Testis (tissue), 5 donors: ENCODE measurements around the gene HAUS7. TPM values are rescaled to one million over a fixed set of nuclear protein-coding genes. Genes with fewer than 3 reads are reported as not detected.

Source experiments
- DNase-seq: peaks from one replicate; pipeline ENCODE4 v3.0.0-alpha.2; 2019
- H3K27ac ChIP-seq, 2 donors: fragments of 200-600 bp; sonication (generic); one replicate each; pipeline ENCODE4 v1.5.1; 2019
- H3K27me3 ChIP-seq: fragments of 200-600 bp; sonication (generic); one replicate; pipeline ENCODE4 v1.5.1; 2019
- H3K36me3 ChIP-seq: fragments of 200-600 bp; sonication (generic); one replicate; pipeline ENCODE4 v1.5.1; 2017; ENCODE audit warnings: low read depth; ENCODE audit errors: missing control alignments
- H3K4me1 ChIP-seq: fragments of 200-600 bp; sonication (generic); one replicate; pipeline ENCODE4 v1.5.1; 2019
- H3K4me3 ChIP-seq, 2 donors: fragments of 200-600 bp; sonication (generic); one replicate each; pipeline ENCODE4 v1.5.1; 2017 to 2019
- H3K9me3 ChIP-seq: fragments of 200-600 bp; sonication (generic); one replicate; pipeline ENCODE4 v1.5.1; 2017
- POLR2A ChIP-seq: fragments of 450-650 bp; IDR thresholded peaks from one replicate; pipeline ENCODE4 v1.6.1; 2017; ENCODE audit warnings: antibody characterized with exemption, mild to moderate bottlenecking, moderate library complexity
- WGBS, 2 donors: methylation state at CpG; one replicate each; pipeline ENCODE4 v1.1.5; 2018; 5-methylcytosine and 5-hydroxymethylcytosine counted together
- intact Hi-C: fragments of 100-400 bp; cut with DNase I; formaldehyde crosslinking; loops from one replicate; pipeline ENCODE4 v1.15.1; 2023; ENCODE audit warnings: low total_unique reads
- long read RNA-seq, 2 donors: transcript quantifications; one replicate each; lab custom pipeline, GENCODE V29; 2026
- polyA plus RNA-seq: library from polyadenylated mRNA; stranded (reverse); fragments of 350-450 nt; fragmentation: Illumina TruSeq; extraction: RNeasy Lipid Tissue Mini Kit (QIAGEN cat#74804); gene quantifications from one replicate; pipeline ENCODE4 v1.2.3, GENCODE V29; 2014; ENCODE audit warnings: low read depth, low replicate concordance; ENCODE audit not compliant: insufficient read depth
- total RNA-seq, 2 donors: library from RNA; depleted of rRNA; stranded (reverse); fragments of >200 nt; gene quantifications; one replicate each; pipeline ENCODE4 v1.2.3, GENCODE V29; 2016
- TF ChIP-seq, protein P1 (sequence below), 3 experiments: fragments of 450-650 bp in 2 of 3; fragments of 200-600 bp in 1 of 3; sonication (generic) in 1 of 3; IDR thresholded peaks; one replicate each; pipeline ENCODE4 v1.5.1; 2016 to 2019; ENCODE audit warnings: antibody characterized with exemption in 3 of 3, mild to moderate bottlenecking in 2 of 3, moderate library complexity in 1 of 3

HAUS7 gene
- 10 to 100 TPM; 34.0 to 35.2 TPM for total RNA-seq
- 18.0 TPM for polyA plus RNA-seq
- long read RNA-seq, donor 1, partial matches to known transcripts = 205 of 291 reads
- long read RNA-seq, donor 1, other reads (novel, unspliced or antisense) = 82 of 291 reads
- long read RNA-seq, donor 2, partial matches to known transcripts = 201 of 242 reads
- long read RNA-seq, donor 2, other reads (novel, unspliced or antisense) = 37 of 242 reads

- H3K36me3 ChIP-seq = no peaks in the 10 kb centered on the region
These were observed at the start of gene HAUS7 for GRCh38 chrX:153470411-153471363. Gene HAUS7, minus strand, starts transcription at chrX:153470576. Its CDS starts 19 bp downstream, at chrX:153470557.

DNA sequence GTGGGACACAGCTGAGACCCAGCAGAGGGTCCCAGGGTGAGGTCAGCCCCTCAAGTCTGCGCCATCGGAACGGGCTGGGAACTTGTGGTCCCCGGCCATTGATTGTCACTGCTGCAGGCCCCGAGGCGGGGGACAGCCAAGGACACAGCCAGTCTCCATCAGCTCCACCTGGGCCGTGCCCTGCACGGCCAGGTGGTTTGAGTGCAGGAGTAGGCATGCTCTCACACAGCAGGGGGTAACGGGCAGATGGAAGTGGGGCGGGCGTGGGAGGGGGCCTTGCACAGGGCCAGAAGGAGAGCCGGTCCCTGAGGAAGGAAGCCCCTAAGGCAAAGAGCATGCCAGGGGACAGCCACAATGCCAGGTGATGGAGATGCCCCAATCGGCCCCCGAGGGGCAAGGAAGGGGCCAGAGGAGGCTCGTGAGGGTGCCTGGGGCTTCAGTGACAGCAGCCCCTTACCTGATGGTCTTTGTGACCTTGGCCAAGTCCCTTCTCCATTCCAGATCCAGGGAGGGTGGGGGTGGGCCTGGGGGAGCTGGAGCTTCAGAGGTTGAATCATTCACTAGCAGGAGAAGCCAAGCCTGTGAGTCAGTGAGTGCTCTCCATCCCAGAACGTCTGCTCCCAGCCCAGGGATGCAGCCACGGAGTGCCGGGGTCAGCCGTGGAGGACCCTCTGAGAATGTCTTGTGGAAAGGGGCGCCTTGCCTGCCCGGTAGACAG lies 49.4 kb upstream of the HAUS7 start:
- Histone ChIP-seq H3K9me3 (no peaks in the 10 kb centered on the region), H3K4me3 (no peak overlapping the region), H3K4me1 (no peaks in the 10 kb centered on the region), H3K27ac (no peak overlapping the region), H3K36me3 (no peaks in the 10 kb centered on the region), H3K27me3 (no peaks in the 10 kb centered on the region)
- TF ChIP-seq POLR2A = no peak
- TF ChIP-seq, protein P1, sequence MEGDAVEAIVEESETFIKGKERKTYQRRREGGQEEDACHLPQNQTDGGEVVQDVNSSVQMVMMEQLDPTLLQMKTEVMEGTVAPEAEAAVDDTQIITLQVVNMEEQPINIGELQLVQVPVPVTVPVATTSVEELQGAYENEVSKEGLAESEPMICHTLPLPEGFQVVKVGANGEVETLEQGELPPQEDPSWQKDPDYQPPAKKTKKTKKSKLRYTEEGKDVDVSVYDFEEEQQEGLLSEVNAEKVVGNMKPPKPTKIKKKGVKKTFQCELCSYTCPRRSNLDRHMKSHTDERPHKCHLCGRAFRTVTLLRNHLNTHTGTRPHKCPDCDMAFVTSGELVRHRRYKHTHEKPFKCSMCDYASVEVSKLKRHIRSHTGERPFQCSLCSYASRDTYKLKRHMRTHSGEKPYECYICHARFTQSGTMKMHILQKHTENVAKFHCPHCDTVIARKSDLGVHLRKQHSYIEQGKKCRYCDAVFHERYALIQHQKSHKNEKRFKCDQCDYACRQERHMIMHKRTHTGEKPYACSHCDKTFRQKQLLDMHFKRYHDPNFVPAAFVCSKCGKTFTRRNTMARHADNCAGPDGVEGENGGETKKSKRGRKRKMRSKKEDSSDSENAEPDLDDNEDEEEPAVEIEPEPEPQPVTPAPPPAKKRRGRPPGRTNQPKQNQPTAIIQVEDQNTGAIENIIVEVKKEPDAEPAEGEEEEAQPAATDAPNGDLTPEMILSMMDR (IDR thresholded peaks at IDR 0.05) = no peak
- no peak for DNase-seq
- intact Hi-C loops = no loop called here
- WGBS, 2 donors = 81 to 100% methylated on average over 6 to 18 of the region's 21 CpGs

More at GRCh38 chrX:153470411-153471363, at the start of gene HAUS7:
- Histone ChIP-seq H3K9me3 (no peaks in the 10 kb centered on the region), H3K4me3 (peak within 1 kb of the TSS; percentile 55 to 65), H3K27ac (peak within 1 kb of the TSS in 1 of 2 donors; percentile 1), H3K4me1 (peaks cover 8% of the 10 kb centered on the region), H3K27me3 (no peaks in the 10 kb centered on the region)
- intact Hi-C loops = loop anchor here (5.0 kb wide), 1 partner anchor 37 kb away; no protein-coding TSS in a partner anchor
- WGBS, 2 donors = 36 to 39% methylated on average over 10 to 12 of the region's 70 CpGs
- DNase-seq = peak; percentile 88
- TF ChIP-seq, protein P1 (IDR thresholded peaks at IDR 0.05) = peak; percentile 37 to 72 (median 62)
- TF ChIP-seq POLR2A = no peak

DNA sequence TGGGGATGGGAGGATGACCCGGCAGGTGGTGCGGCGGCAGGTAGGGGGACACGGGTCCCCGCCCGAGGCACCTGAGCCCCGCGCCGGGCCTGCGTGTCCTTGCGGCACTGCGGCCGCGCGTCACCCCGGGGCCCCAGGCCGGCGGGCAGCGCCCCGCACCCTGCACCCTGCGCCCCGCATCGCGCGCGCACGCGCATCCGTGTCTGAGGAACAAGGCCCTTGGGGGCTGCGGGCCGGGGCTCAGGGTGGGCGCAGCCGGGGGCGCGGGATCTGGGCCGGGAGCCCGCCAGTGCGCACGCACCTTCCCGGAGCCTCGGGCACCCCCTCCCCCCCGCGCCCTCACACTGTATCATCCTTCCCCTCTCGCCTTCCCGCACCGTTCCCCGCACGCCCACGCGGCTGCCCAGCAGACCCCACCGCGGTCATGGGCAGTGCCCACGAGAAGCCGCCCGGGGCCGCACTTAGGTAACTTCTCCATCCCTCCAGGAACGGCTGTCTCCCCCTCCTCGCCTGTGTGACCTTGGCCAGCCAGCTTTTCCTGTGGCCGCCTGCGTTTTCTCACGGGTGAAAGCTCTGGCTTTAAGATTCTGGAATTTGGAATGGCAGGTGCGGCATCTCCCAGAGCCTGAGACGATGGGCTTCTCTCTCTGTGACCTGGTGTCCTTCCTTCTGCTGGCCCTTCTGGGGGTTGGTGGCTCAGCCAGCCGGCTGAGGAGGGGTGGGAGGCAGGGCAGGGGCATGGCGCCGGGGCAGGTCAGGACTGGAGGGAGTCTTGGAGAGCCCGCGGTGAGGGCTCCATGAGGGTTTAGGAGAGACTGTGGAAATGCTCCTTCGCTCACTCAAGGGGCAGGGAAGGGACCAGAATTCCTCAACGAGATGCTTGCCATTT lies 47.8 kb upstream of the HAUS7 start:
- H3K4me1 ChIP-seq = no peaks in the 10 kb centered on the region
- H3K27me3 ChIP-seq = no peaks in the 10 kb centered on the region
- H3K9me3 ChIP-seq = no peaks in the 10 kb centered on the region
- no peak for DNase-seq
- WGBS, 2 donors = 6 to 18% methylated on average over 5 to 39 of the region's 70 CpGs
- no peak overlapping the region for H3K27ac ChIP-seq
- no peak overlapping the region for H3K4me3 ChIP-seq
- no peaks in the 10 kb centered on the region for H3K36me3 ChIP-seq
- TF ChIP-seq, protein P1 (IDR thresholded peaks at IDR 0.05) = no peak
- TF ChIP-seq POLR2A = no peak
- intact Hi-C loops = no loop called here

- no peak for TF ChIP-seq POLR2A
- TF ChIP-seq, protein P1 (IDR thresholded peaks at IDR 0.05) = no peak
- intact Hi-C loops = no loop called here
- H3K27me3 ChIP-seq = no peaks in the 10 kb centered on the region
- whole genome bisulfite sequencing, 2 donors = 0% methylated on average over 12 of the region's 50 CpGs; no CpG with 5 or more reads in 1 of the 2 donors
- no peaks in the 10 kb centered on the region for H3K4me1 ChIP-seq
- no peak within 1 kb of the TSS for H3K27ac ChIP-seq
- DNase-seq = no peak
- H3K36me3 ChIP-seq = no peaks in the 10 kb centered on the region
- no peaks in the 10 kb centered on the region for H3K9me3 ChIP-seq
- H3K4me3 ChIP-seq = no peak within 1 kb of the TSS
These were observed 47.0 kb upstream of the HAUS7 start, which contains the start of gene ATP2B3 for GRCh38 chrX:153517423-153517822. Gene ATP2B3, plus strand, starts transcription at chrX:153517642. Its CDS starts 18,606 bp downstream, at chrX:153536248.
